ENCODE measurements around the gene SGMS1.
A peak's percentile ranks its signal among the peaks of the same experiment; 100 is the strongest.

SGMS1 gene

GRCh38 chr10:50624413-50624865 is 683 bp upstream of the SGMS1 start:
- in situ Hi-C loops (cut with MboI; ENCODE audit: low pct_unique_long_range_greater_than_20kb, low sequenced_read_pairs, unreplicated experiment), result no loop called here
- DNase-seq (ENCODE audit: low spot score), result peak; percentile 94
- TF ChIP-seq, protein P1, sequence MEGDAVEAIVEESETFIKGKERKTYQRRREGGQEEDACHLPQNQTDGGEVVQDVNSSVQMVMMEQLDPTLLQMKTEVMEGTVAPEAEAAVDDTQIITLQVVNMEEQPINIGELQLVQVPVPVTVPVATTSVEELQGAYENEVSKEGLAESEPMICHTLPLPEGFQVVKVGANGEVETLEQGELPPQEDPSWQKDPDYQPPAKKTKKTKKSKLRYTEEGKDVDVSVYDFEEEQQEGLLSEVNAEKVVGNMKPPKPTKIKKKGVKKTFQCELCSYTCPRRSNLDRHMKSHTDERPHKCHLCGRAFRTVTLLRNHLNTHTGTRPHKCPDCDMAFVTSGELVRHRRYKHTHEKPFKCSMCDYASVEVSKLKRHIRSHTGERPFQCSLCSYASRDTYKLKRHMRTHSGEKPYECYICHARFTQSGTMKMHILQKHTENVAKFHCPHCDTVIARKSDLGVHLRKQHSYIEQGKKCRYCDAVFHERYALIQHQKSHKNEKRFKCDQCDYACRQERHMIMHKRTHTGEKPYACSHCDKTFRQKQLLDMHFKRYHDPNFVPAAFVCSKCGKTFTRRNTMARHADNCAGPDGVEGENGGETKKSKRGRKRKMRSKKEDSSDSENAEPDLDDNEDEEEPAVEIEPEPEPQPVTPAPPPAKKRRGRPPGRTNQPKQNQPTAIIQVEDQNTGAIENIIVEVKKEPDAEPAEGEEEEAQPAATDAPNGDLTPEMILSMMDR (IDR thresholded peaks at IDR 0.05; ENCODE audit: extremely low read depth, insufficient read depth, missing control alignments), result peak; percentile 14

GRCh38 chr10:50622706-50623662 is 772 bp downstream of the SGMS1 start:
- in situ Hi-C loops (cut with MboI; ENCODE audit: low pct_unique_long_range_greater_than_20kb, low sequenced_read_pairs, unreplicated experiment), result no loop called here
- TF ChIP-seq, protein P1 (IDR thresholded peaks at IDR 0.05; ENCODE audit: extremely low read depth, insufficient read depth, missing control alignments), result peak; percentile 30
- DNase-seq (ENCODE audit: low spot score), result peak; percentile 67

- DNase-seq (ENCODE audit: low spot score), result peak; percentile 62
- TF ChIP-seq, protein P1 (IDR thresholded peaks at IDR 0.05; ENCODE audit: extremely low read depth, insufficient read depth, missing control alignments), result peak; percentile 22
- in situ Hi-C loops (cut with MboI; ENCODE audit: low pct_unique_long_range_greater_than_20kb, low sequenced_read_pairs, unreplicated experiment), result no loop called here
Observed at GRCh38 chr10:50621968-50622705, 1.6 kb downstream of the SGMS1 start.

- TF ChIP-seq, protein P1 (IDR thresholded peaks at IDR 0.05; ENCODE audit: extremely low read depth, insufficient read depth, missing control alignments), result no peak
- no peak for DNase-seq (ENCODE audit: low spot score)
- in situ Hi-C loops (cut with MboI; ENCODE audit: low pct_unique_long_range_greater_than_20kb, low sequenced_read_pairs, unreplicated experiment), result no loop called here
Observed at GRCh38 chr10:50620899-50621298, 2.9 kb downstream of the SGMS1 start.

DNA sequence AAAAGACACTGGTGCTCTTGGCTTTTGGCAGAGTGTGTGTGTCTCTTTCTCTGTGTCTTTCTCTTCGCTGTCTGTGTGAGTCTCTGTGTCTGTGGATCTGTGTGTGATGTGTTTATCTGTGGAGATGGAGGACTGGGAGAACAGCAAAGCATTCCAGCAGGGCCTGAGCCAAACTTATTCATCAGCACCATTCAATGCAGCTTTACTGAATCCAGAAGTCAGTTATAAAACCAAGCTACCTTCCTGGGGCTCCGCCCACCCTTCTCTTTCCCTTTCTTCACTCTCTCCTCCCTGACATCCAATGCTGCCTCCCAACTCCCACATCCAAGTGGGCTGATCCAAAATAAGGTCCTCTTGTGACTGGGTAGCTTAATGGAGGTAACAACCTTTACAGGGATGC is 3.9 kb downstream of the SGMS1 start:
- in situ Hi-C loops (cut with MboI; ENCODE audit: low pct_unique_long_range_greater_than_20kb, low sequenced_read_pairs, unreplicated experiment), result no loop called here
- DNase-seq (ENCODE audit: low spot score), result no peak

GRCh38 chr10:50619166-50619565 is 4.6 kb downstream of the SGMS1 start:
- TF ChIP-seq, protein P1 (IDR thresholded peaks at IDR 0.05; ENCODE audit: extremely low read depth, insufficient read depth, missing control alignments), result no peak

More for the DNA sequence above, 3.9 kb downstream of the SGMS1 start:
- TF ChIP-seq, protein P1 (IDR thresholded peaks at IDR 0.05; ENCODE audit: extremely low read depth, insufficient read depth, missing control alignments), result no peak

More at GRCh38 chr10:50619166-50619565, 4.6 kb downstream of the SGMS1 start:
- in situ Hi-C loops (cut with MboI; ENCODE audit: low pct_unique_long_range_greater_than_20kb, low sequenced_read_pairs, unreplicated experiment), result no loop called here
- DNase-seq (ENCODE audit: low spot score), result no peak

Measured in GM13977 (cell line).